ENCODE data around the gene PLOD1. TPM values are rescaled to one million over a fixed set of nuclear protein-coding genes. Genes with fewer than 3 reads are reported as not detected.

The PLOD1 gene
- total RNA-seq: 10 to 100 TPM; 11.8 to 13.9 TPM

DNA sequence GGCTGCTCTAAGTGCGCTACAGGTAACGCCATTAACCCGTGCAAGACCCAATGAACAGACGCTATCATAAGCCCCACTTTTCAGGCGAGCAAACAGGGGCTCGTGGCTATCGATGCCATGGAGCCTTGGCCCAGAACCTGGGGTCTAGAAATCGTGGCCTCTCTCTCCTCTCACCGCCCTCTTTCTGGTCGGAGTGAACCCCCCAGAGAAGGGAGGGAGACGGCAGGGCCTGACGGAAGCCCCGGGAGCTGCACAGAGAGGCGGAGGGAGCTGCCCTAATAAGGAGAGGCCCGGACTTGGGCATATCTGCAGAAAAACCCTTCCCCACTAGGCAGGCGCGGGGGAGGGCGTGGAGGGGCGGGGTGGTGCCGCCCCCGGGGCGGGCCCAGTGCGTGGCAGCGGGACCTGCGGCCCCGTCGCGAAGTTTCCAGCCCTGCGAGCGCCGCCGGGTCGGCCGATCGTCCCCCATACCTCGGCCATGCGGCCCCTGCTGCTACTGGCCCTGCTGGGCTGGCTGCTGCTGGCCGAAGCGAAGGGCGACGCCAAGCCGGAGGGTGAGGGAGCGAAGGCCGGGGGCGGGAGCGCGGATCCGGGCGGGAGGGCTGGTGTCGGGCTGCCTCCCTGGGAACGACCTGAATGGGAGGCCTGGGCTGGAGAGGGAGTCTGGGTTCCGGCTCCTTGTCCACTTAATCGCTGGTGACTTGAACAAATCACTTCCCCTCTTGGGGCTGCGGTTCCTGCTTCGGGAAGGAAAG lies at the start of gene PLOD1:
Gene PLOD1 (plus strand): TSS at position 416 of the 755 bp plus-strand sequence. CDS start 63 bp downstream, at position 479.

DNA sequence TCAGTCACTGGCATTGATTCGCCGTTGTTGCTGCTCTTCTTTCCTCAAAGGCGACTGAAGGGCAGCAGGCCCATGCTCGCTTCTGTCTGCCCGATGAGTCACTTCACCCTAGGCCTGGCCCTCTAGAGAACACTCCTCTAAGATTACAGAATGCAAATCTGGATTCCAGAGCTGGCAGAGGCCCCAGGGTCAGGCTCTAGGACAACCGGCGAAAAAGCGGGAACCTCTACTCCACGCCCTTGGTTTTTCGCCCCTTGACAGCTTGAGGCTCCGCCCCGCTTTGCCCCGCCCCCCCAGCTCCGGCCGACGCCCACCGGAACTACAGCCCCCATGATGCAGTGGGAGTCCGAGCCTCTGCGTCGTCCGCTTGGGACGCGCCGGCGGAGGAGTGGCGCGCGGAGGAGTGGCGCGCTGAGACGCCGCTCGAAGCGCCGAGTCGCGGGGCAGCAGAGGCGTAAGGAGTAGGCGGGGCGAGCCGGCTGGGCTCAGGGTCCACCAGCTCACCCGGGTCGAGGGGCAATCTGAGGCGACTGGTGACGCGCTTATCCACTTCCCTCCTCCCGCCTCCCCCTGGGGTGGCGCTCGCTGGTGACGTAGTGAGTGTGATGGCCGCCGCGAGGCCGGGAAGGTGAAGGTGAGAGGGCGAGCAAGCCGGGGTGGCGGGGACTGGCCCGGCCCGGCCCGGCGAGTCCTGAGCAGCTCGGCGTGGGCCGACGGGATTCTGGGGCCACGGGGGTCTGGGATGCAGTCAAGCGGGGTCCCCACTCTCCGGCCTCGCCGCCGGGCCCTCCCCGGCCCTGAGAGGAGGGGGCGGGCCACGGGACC lies 45.5 kb downstream of the PLOD1 start, which contains the start of gene MFN2:
Gene MFN2 (plus strand): TSS at position 594 of the 825 bp plus-strand sequence. CDS start 8,725 bp downstream, outside the sequence.

Other genes starting within 250 kb of the PLOD1 start
- under 1 TPM; 0.40 to 0.41 TPM for gene DRAXIN, start 243.0 kb upstream of the PLOD1 start, total RNA-seq
- gene AGTRAP, start 198.6 kb upstream of the PLOD1 start, total RNA-seq: 10 to 100 TPM; 39.3 to 40.0 TPM
- not detected for gene C1orf167, start 172.5 kb upstream of the PLOD1 start, total RNA-seq
- gene MTHFR, start 128.8 kb upstream of the PLOD1 start, total RNA-seq: 10 to 100 TPM; 37.3 to 40.5 TPM
- 10 to 100 TPM; 21.1 to 21.5 TPM for gene CLCN6, start 128.5 kb upstream of the PLOD1 start, total RNA-seq
- gene NPPA, start 86.9 kb upstream of the PLOD1 start, total RNA-seq: not detected
- not detected for gene NPPB, start 75.8 kb upstream of the PLOD1 start, total RNA-seq
- 10 to 100 TPM; 30.9 to 32.8 TPM for gene KIAA2013, start 8.3 kb upstream of the PLOD1 start, total RNA-seq
- gene MFN2, start 45.7 kb downstream of the PLOD1 start, total RNA-seq: 10 to 100 TPM; 39.0 to 44.4 TPM
- gene MIIP, start 84.8 kb downstream of the PLOD1 start, total RNA-seq: 10 to 100 TPM; 42.1 TPM
- 1 to 10 TPM; 1.3 to 1.7 TPM for gene TNFRSF8, start 128.6 kb downstream of the PLOD1 start, total RNA-seq
- 100 to 1,000 TPM; 229 to 238 TPM for gene TNFRSF1B, start 232.3 kb downstream of the PLOD1 start, total RNA-seq